Mononuclear cell (primary cell): Measurements from ENCODE around the gene SRPX2. TPM values are rescaled to one million over a fixed set of nuclear protein-coding genes. Genes with fewer than 3 reads are reported as not detected.

Experiments
- H3K27me3 ChIP-seq: 2 replicates; pipeline ENCODE4 v1.6.0; 2011; ENCODE audit warnings: low read length, control low read depth; ENCODE audit not compliant: insufficient read depth
- H3K4me1 ChIP-seq: 2 replicates; pipeline ENCODE4 v1.5.1; 2011; ENCODE audit warnings: mild to moderate bottlenecking, low read length, control low read depth; ENCODE audit not compliant: insufficient read depth
- H3K4me3 ChIP-seq: 2 replicates; pipeline ENCODE4 v1.5.1; 2011; ENCODE audit warnings: mild to moderate bottlenecking, low read length, moderate library complexity
- H3K9me3 ChIP-seq: 2 replicates; pipeline ENCODE4 v1.5.1; 2011; ENCODE audit warnings: low read depth, mild to moderate bottlenecking, control low read depth, low read length
- total RNA-seq: library from RNA; depleted of rRNA; stranded (reverse); fragments of >200 nt; gene quantifications from one replicate; pipeline ENCODE4 v1.2.3, GENCODE V29; 2012

SRPX2 gene
- total RNA-seq, 1 donor = not detected

DNA sequence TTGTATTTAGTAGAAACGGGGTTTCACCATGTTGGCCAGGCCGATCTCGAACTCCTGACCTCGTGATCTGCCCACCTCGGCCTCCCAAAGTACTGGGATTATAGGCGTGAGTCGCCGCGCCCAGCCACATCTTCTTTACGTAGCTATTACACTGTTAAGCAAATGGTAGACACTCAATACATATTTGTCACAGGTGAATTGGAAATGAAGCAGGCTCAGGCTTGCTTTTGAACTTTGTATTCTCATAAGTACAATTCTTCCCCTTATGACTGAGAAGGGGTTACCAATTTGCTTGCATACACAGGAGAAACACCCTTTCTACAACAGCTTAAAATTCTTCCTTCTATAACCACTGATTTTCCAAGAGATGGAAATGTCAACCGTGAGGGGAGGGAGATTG, 787 bp upstream of the SRPX2 start:
- Histone ChIP-seq H3K9me3 (no peaks in the 10 kb centered on the region), H3K27me3 (peaks cover 14% of the 10 kb centered on the region), H3K4me3 (no peak overlapping the region), H3K4me1 (no peaks in the 10 kb centered on the region)

DNA sequence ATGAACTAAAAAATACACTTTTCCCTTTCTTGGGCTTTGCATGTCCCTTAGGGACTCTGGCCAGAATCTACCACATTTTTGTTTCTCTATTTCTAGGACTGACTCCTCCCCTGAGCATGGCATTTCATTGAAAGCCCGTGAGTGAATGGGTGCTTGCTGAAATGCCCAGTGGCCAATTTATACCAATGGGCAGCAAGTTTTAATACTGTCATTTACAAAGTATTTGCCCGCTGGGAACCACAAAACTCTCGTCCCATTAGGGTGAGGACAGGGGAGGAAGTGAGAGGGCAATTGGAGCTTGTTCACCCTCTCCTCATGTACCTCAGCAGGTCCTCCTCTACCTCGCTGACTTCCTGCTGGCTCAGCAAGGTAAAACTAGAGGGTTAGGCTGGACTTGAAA, 1.1 kb downstream of the SRPX2 start:
- Histone ChIP-seq H3K4me1 (no peaks in the 10 kb centered on the region), H3K27me3 (no peaks in the 10 kb centered on the region), H3K9me3 (no peaks in the 10 kb centered on the region), H3K4me3 (no peak overlapping the region)

DNA sequence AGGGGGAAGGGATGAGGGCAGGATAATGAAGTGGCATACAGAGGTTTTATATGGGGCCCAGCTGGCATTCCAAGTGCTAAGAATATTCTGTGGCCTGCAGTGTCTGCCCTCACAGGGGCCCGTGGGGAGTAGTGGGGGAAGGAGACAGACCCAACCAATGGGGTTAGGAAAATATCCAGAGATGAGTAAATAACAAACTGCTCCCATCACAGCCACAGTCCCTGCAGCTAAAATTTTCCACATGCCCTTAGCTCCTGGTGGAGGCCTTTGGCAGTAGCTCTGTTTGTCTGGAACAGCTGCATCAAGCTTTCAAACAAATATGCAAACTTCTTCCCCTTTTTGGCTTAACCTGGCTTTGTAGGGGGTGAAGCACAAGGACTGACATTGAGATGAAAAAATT, 3.1 kb downstream of the SRPX2 start:
- no peaks in the 10 kb centered on the region for H3K9me3 ChIP-seq
- H3K4me3 ChIP-seq = no peak overlapping the region
- H3K4me1 ChIP-seq = no peaks in the 10 kb centered on the region
- no peaks in the 10 kb centered on the region for H3K27me3 ChIP-seq

DNA sequence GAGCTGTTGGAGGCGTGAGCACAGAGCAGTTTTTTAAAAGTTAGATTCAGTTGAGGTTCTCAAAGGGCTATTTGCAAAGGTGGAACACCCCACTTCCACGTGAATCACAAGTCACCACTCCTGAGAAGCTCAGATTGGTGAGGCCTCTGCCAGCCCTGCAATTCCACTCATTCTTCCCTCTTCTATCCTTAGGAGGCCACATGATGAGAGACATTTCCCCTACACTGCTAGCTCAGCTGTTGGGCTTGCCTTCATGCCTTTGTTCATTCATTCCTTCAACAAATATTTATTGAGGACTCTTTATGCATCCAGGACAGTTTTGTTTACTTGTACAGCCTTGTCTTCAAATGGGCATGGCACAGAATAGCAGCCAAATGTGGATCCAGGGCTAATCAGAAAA, 3.7 kb downstream of the SRPX2 start:
- no peak overlapping the region for H3K4me3 ChIP-seq

DNA sequence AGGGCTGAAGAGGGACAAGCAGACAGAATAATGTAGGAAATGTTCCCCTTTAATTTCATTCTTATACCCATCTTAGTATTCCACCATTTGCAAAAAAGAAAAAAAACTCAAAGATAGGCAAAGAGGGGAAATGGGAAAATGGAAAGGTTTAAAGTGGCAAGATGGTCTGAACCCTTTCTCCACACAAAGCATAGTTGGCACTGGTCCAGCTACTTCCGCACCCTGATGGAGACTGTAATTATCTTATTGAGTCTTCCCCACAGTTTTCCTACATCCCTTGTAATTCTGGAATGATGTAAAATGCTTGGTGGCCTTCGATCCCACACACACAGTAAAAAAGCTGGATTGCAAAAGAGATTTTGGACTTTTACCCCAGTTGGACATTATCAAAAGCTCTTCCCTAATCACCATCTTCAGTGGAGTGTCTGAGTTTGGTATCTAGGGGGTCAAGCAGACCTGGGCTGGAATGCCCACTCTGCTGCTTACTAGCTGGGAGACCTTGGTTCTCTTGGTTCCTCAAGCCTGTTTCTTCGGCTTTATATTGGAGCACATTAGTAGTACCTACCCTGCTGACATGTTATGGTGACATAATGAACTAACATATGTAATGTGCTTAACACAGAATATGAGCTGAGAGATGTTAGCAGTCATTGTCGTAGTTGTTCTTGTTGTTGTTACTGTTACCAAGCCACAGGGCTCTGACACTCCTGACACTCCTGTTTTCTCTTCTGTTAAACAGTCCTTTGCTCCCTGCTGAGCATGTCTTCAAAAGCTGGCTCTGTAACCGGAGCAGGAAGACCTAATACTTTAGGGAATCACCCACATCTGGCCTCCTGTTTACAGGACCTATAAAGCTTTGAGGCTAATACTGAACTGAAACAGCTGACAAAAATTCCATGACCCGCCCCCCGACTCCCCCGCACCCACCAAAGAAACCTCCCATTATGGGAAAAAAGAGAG, 4.7 kb downstream of the SRPX2 start:
- H3K4me3 ChIP-seq = no peak overlapping the region
- no peaks in the 10 kb centered on the region for H3K4me1 ChIP-seq
- no peaks in the 10 kb centered on the region for H3K9me3 ChIP-seq
- no peaks in the 10 kb centered on the region for H3K27me3 ChIP-seq

More for the DNA sequence above, 3.7 kb downstream of the SRPX2 start:
- Histone ChIP-seq H3K27me3 (no peaks in the 10 kb centered on the region), H3K4me1 (no peaks in the 10 kb centered on the region), H3K9me3 (no peaks in the 10 kb centered on the region)

DNA sequence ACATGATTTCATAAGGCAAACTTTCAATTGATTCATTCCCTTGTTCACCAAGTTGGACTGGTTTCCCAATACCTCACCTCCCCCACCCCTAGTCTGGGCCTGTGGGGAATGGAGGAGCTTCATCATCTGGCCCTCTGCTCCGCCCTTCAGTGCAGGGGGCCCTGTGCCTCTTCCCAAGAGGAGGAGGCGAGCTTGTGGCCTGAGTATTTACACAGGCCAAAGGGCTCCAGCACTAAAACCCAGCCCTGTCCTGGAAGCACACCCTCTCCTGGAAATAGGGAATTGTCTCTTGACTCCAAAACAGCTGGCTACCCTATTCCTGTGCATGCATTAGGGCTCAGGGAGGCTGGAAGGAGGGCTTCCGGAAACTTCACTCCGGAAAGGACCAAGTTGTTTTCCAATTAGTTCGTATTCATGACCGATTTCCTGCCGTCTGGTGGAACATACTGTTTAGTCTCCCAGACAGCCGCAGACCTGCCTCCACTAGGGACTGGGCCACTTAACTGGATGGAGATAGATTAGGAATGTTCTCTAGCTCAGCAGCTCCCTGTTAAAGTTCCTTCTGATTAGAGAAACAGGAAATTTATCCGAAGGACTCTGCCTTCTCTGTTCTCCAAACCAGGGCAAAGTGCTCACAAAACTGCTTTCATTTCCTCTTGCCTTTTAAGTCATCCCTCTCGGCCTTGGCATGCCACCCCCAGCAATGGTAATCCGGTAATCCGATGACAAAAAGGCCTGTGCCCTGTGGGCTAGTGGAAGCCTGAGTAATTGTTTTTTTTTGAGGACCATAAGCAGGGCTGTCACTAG, 5.8 kb downstream of the SRPX2 start:
- Histone ChIP-seq H3K27me3 (no peaks in the 10 kb centered on the region), H3K4me3 (no peak overlapping the region), H3K4me1 (no peaks in the 10 kb centered on the region), H3K9me3 (no peaks in the 10 kb centered on the region)

DNA sequence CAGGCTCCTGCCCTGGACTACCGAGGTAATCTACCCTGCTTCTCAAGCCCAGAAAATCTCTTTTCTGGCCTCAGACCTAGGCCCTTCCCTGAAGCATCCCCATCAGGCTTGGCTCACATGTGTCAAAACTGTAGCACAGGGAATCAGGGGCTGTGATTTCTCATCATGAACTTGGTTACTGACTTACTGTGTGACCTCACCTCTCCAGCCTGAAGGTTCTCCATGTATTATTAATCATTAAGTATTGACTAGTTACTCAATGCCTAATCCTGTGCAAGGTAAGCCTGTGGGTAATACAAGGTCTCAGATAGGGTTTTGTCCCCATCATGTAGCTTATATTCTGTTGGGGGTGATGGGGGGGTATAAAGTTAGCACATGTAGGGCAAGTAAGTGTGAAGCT, 6.8 kb downstream of the SRPX2 start:
- Histone ChIP-seq H3K9me3 (no peaks in the 10 kb centered on the region), H3K27me3 (no peaks in the 10 kb centered on the region), H3K4me3 (no peak overlapping the region), H3K4me1 (no peaks in the 10 kb centered on the region)

DNA sequence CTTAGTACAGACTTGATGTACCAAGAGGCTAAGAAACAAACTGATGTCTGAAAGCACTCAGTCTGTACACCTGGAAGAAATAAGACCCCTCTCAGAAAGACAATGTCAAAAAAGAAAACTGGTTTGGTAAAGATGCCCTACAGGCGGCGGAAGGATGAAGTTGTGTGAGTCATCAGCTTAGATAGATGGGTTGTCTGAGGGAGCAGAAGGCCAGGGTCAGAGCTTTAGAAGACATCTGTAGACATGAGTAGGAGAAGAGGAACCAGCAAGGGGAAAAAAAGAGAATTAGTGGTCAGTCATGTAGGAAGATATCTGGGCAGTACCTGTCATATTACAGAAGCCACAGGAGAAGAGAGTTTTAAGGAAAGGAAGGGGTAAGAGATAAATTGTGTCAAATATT, 8.3 kb downstream of the SRPX2 start:
- Histone ChIP-seq H3K9me3 (no peaks in the 10 kb centered on the region), H3K27me3 (no peaks in the 10 kb centered on the region), H3K4me3 (no peak overlapping the region), H3K4me1 (no peaks in the 10 kb centered on the region)

DNA sequence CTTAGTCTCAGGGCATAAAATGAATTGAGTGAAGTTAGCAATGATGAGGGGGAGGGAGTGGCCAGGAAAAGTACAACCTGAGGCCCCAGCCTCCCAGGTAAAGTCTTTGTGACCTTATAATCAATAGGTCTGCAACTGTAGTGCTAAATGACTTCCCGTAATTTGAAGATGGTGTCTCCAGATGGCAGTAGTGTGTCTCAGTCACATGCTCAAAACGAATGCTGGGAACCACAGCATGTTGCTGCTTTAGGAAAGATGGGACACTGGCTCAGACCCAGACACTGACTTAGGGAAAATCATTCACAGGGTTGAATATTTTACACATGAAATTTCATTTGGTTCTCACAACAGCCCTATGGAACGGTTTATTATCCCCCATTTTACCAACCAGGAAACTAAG, 10.3 kb downstream of the SRPX2 start:
- no peaks in the 10 kb centered on the region for H3K9me3 ChIP-seq
- H3K27me3 ChIP-seq = no peaks in the 10 kb centered on the region
- H3K4me3 ChIP-seq = no peak overlapping the region
- H3K4me1 ChIP-seq = no peaks in the 10 kb centered on the region

DNA sequence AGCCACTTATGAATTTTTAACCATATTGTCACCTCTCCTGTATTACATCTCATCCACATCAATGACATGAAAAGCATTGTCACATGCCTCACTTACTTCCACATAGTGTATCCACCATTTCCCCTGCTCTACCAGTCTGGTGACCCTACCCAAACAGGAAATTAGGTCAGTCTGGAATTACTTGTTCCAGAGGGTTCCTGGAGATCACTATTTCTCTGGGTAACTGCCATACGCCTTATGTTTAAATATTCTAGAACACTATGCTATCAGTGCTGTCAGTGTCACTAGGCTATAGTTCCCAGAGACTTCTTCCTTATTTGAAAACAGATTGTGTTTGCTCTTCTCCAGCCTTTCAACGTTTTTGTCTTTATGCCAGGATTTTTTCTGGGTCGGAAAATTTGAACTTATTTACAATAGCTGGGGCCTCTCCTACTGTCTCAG, 15.0 kb downstream of the SRPX2 start:
- no peaks in the 10 kb centered on the region for H3K4me1 ChIP-seq
- no peak overlapping the region for H3K4me3 ChIP-seq
- H3K27me3 ChIP-seq = no peaks in the 10 kb centered on the region
- H3K9me3 ChIP-seq = no peaks in the 10 kb centered on the region

DNA sequence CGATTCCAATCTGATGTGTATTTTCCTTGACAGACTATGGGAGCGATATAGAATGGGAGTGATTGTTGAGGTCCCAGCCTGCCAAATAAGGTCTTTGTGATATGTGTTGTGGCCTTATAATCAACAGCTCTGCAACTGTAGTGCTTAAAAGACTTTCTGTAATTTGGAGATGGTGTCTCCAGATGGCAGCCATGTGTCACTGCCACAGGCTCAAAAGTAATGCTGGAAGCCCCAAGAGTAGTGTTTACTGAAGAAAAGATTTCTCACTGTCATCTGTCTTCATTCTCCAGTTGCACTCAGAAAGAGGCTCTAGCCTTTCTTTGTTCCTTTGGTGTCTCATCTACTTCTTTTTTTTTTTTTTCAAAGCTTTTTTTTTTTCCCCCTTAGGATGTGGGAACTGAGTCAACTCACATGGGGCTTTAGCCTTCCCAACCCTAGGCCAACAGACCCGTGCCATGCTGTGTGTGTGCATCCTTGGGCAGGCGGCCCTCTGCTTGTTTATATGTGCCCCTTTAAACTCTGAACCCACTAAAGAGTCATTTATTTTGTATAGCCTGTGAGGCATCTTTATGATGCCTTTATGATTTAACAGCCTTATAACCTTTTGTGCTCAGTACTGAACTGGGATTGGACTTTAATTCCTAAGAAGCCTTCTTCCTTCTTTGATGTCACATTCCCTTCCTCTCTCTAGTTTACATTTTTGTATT, 15.6 kb downstream of the SRPX2 start:
- Histone ChIP-seq H3K4me3 (no peak overlapping the region), H3K4me1 (no peaks in the 10 kb centered on the region), H3K9me3 (no peaks in the 10 kb centered on the region), H3K27me3 (no peaks in the 10 kb centered on the region)

DNA sequence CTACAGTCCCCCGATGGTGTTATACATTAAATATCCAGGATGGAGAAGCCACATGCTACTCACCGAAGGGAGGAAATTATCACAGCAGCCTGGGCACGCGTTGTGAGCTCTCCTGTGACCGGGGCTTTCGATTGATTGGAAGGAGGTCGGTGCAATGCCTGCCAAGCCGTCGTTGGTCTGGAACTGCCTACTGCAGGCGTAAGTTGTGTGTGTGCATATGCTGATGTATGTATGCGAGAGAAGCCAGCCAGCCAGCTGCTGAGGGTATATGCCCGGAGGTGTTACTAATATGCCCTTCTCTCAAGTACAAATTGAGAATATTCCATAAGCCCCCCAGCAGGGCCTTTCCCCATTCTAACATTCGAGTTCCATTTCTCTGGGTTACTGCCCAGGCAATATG, 18.2 kb downstream of the SRPX2 start:
- Histone ChIP-seq H3K4me1 (no peaks in the 10 kb centered on the region), H3K4me3 (no peak overlapping the region)

DNA sequence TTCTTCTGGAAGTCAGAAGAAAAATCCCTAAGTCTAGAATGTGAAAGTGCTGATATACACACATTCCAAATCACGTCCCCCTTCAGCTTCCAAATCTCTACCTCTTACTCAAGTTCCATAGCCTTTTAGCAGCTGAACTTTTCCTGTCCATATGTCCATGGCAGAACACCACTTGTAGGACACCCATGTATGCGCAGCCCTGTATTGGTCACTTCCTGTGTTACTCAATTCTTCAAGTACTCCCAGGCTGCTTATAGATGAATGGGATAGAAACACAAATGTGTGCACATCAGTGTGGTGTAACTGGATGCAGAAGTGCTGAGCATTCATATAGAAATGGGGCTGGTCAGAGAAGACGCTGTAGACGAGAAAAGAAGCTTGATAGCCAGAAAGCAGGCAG, 18.8 kb downstream of the SRPX2 start:
- no peaks in the 10 kb centered on the region for H3K4me1 ChIP-seq
- H3K4me3 ChIP-seq = no peak overlapping the region
- H3K9me3 ChIP-seq = no peaks in the 10 kb centered on the region
- H3K27me3 ChIP-seq = no peaks in the 10 kb centered on the region

More for the DNA sequence above, 18.2 kb downstream of the SRPX2 start:
- Histone ChIP-seq H3K27me3 (no peaks in the 10 kb centered on the region), H3K9me3 (no peaks in the 10 kb centered on the region)

DNA sequence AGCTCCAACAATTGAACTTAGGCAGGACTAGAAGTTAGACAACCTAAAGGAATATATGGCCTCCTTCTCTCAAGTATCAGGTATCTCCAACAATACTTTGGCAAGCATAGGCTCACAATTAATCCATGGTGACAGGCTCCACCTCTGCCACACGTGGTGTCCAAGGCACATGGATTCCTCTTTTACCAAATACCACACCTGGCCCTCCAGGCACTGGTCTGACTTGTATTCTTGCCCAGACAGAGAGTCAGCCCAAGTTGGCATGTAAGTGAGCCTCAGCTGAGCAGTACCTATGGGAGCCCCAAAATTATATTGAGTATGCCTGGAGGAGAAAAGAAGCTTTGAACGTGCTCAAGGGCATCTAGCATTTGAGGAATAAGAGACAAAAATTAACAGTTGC, 19.6 kb downstream of the SRPX2 start:
- H3K4me3 ChIP-seq = no peak overlapping the region
- no peaks in the 10 kb centered on the region for H3K4me1 ChIP-seq
- no peaks in the 10 kb centered on the region for H3K27me3 ChIP-seq
- no peaks in the 10 kb centered on the region for H3K9me3 ChIP-seq

DNA sequence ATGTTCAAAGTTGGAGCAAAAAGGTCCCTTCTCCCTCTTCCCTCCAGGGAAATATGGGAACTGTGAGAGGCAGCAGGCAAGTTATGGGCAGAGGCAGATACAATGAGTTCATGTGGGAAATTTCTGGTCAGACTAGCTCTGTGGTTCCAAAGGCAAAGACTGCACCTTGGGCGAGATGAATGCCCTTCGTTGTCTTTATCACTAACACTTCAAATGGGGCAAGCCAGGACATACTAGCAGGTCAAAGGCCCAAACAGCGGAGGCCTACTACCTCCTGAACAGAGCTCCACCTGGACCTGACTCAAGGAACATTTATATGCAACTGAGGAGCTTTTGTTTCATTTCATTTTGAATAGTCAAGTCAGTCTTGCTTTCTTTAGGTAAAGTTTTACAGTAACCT, 29.0 kb downstream of the SRPX2 start:
- Histone ChIP-seq H3K4me1 (peaks cover 5% of the 10 kb centered on the region), H3K9me3 (no peaks in the 10 kb centered on the region), H3K4me3 (no peak overlapping the region), H3K27me3 (no peaks in the 10 kb centered on the region)
